HG03159 (cell line): ENCODE results near the gene ZNF101.

ENCODE experiments used
- ATAC-seq: cut with Tn5 transposase; IDR thresholded peaks from one replicate; pipeline ENCODE4 v1.9.1; 2021; ENCODE audit warnings: mild to moderate bottlenecking, moderate library complexity; ENCODE audit not compliant: unreplicated experiment

Gene ZNF101

GRCh38 chr19:19668230-19669012, at the start of gene ZNF101:
ZNF101 (plus strand) TSS chr19:19668839; CDS start chr19:19668964, 125 bp downstream.
- ATAC-seq: peak; percentile 69

DNA sequence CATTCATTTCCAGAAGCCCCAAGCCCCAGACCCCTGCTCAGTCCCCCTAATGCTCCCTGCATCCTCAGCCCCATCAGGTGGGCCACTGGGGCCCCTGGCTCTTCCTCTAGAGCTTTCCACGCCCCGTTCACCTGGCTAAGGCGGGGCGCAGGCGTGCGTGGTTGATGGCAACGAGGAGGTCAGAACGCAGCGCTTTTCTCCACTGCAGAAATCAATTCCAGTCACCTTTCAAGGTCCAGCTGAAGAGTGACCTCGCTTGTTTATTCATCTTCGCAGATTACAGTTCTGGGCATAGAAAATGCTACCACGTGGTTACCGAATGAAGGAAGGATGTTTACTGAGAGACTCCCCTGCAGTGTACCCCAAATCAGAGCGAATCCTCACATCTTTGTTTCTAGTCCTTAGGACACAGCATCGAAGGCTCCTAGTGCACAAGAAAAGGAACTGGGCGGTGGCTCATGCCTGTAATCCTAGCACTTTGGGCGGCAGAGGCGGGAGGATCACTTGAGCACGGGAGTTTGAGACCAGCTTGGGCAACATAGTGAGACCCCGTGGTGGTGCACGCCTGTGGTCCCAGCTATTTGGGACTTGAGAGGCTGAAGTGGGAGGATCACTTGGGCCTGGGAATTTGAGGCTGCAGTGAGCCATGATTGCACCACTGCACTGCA, 49.3 kb upstream of the ZNF101 start:
- no peak for ATAC-seq

GRCh38 chr19:19619849-19620210, 48.8 kb upstream of the ZNF101 start:
- no peak for ATAC-seq

- no peak for ATAC-seq
Observed at GRCh38 chr19:19623383-19623782, 45.3 kb upstream of the ZNF101 start.

GRCh38 chr19:19624032-19624570, 44.5 kb upstream of the ZNF101 start:
- no peak for ATAC-seq

DNA sequence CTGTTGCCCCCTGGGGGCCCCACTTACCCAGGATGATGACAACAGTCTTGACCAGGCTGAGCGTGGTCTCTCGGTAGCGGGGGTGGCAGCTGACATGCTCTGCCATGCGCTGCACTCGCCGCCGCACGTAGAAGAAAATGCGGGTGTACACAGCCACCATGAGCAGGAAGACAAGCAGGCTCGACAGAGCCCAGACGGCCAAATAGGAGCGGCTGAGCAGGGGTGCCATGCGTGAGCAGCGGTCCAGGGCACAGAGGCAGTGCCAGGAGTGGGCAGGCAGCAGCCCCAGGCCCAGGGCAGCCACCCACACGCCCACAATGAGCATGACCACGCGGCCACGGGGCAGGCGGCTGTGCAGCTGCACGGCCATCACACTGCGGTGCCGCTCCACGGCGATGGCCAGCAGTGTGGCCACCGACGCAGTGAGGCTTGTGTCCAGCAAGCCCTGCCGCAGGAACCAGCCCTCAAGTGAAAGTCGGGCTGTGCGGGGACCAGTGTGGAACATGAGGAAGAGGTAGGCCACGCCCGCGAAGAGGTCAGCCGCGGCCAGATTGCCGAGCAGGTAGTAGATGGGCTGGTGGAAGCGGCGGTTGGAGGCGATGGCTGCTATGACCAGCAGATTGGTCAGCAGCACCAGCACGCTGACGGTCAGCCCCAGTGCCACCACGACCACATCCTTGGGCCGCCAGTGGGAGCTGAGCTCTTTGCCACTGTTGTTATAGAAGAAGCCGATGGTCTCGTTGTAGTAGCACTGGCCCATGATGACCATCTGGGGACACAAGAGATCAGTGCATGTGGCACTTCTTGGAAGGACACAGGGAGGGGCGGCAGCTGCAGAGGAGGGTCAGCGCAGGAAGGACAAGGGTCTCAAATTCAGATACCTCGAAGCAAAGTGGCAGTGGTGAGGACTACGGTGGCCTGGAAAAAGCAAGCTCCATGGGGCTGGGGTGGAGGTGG, 41.8 kb upstream of the ZNF101 start:
- ATAC-seq: no peak

GRCh38 chr19:19627621-19628500, 40.8 kb upstream of the ZNF101 start, which contains the start of gene LPAR2:
LPAR2 (minus strand) TSS chr19:19628220; CDS start chr19:19627275, 945 bp downstream.
- peak; percentile 60 for ATAC-seq

GRCh38 chr19:19628501-19629134, 40.0 kb upstream of the ZNF101 start:
- ATAC-seq: peak; percentile 22

- no peak for ATAC-seq
Observed at GRCh38 chr19:19630062-19630414, 38.6 kb upstream of the ZNF101 start.

- no peak for ATAC-seq
Observed at GRCh38 chr19:19630426-19630825, 38.2 kb upstream of the ZNF101 start.

DNA sequence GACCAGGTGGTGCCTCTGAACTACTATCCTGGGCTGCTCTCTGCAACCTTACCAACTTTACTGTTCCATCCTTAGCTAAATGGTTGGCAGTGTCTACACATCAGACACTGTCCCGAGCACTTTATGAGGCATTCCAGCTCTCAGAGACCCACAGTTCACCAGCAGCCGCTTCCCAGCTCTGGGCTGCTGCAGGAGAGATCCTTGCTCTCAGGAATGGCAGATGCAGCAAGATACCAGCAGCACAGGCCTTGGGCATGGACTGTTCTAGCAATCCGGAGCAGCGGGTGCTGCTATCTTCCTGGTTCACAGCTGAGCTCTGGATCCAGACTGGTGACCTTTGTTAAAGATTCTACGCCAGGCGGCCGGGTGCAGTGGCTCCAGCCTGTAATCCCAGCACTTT, 37.3 kb upstream of the ZNF101 start:
- ATAC-seq: no peak

DNA sequence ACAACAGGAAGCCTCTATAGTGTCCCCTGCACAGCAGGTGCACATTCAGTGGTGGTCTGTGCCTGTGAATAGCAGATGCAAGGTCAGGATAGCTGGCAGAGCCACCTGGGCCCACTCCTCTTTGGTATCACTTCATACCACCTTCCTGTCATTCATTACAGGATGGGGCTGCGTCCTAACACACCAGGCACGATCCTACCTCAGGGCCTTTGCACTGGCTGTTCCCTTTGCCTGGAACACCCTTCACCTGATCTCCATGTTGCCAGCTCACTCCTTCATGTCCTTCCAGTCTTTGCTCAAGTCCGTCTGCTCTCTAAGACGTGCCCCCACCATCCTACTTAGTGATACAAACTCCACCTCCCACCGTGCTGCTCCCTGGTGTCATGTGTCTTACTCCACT, 36.0 kb upstream of the ZNF101 start:
- ATAC-seq: no peak

- ATAC-seq: no peak
Observed at GRCh38 chr19:19633711-19634515, 34.7 kb upstream of the ZNF101 start.

GRCh38 chr19:19634516-19635312, 33.9 kb upstream of the ZNF101 start:
- ATAC-seq: no peak

DNA sequence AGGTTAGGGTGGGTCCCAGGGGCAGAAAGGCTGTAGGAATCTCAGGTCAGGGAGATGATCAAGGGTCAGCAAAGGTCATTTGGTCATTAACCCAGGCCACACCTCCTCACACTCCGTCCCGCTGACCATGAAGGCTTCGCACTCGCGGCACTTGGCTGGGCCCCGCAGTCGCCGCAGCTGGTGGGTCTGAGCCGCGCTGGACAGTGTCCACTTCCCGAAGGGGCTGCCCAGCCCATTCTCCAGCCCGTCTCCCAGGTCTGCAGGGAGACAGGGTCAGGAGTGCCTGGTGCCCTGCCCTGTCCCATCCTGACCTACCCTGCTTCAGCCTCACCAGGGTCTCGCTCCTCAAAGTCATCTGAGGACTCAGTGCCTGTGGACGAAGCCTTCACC, 33.3 kb upstream of the ZNF101 start:
- no peak for ATAC-seq

DNA sequence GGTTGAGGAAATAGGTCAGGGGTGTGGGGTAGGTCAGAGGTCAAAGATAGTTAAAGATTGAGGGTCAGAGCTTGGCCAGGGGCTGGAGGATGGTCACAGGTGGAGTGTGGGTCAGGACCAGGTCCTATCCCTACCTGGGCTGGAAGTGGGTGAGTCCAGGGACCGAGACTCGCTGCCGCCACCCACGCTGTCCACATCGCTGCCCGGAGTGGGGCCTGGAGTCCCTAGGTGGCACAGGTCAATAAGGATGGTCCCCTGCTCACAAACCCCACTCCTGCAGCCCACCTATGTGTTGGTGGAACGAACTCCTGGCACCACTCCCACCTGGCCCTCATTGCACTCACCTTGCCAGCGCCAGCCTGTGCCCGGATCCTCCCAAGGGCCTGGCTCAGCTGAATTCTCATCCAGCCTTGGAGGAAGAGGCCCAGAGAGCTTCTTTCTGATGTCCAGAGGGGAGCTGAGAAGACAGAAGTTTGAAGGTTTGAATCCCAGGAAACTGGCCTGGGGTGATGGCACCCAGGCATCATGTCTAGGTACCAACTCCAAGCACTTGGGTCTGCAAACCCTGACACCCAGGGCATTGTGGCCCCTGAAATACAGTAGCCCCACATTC, 32.0 kb upstream of the ZNF101 start:
- no peak for ATAC-seq

- no peak for ATAC-seq
Observed at GRCh38 chr19:19637186-19637522, 31.5 kb upstream of the ZNF101 start.
